ENCODE measurements around the gene SYCP2. TPM values are rescaled to one million over a fixed set of nuclear protein-coding genes. Genes with fewer than 3 reads are reported as not detected.

SYCP2 gene
- total and polyA plus RNA-seq, 4 donors, result 1.0 to 6.7 (median 2.5) TPM

GRCh38 chr20:59864726-59865125 is 68.7 kb downstream of the SYCP2 start:
- Histone ChIP-seq H3K9me3 (ENCODE audit: control insufficient read depth in 4 of 4, insufficient read depth in 3 of 4, low read length in 3 of 4) (no peaks in the 10 kb centered on the region), H3K4me1 (ENCODE audit: control insufficient read depth in 5 of 5, insufficient read depth in 5 of 5, low read length in 5 of 5) (peaks cover 0 to 15% (median 0%) of the 10 kb centered on the region in 5 donors), H3K27ac (ENCODE audit: low read depth in 1 of 2, low read length in 1 of 2) (no peak overlapping the region), H3K9ac (ENCODE audit: insufficient read depth in 1 of 2, low read length in 2 of 2) (no peak overlapping the region), H3K36me3 (ENCODE audit: control insufficient read depth in 4 of 4, insufficient read depth in 4 of 4, low read length in 4 of 4) (no peaks in the 10 kb centered on the region), H3K4me3 (no peak overlapping the region), H3K27me3 (ENCODE audit: control insufficient read depth in 3 of 3, insufficient read depth in 3 of 3, low read length in 2 of 3) (peaks cover 0 to 2% (median 0%) of the 10 kb centered on the region in 3 donors)
- 92 to 97% methylated on average over 1 of the region's 1 CpG for WGBS, 2 donors
- DNase-seq, result peak; percentile 11 to 70 (median 47)
- TF ChIP-seq, protein P1, sequence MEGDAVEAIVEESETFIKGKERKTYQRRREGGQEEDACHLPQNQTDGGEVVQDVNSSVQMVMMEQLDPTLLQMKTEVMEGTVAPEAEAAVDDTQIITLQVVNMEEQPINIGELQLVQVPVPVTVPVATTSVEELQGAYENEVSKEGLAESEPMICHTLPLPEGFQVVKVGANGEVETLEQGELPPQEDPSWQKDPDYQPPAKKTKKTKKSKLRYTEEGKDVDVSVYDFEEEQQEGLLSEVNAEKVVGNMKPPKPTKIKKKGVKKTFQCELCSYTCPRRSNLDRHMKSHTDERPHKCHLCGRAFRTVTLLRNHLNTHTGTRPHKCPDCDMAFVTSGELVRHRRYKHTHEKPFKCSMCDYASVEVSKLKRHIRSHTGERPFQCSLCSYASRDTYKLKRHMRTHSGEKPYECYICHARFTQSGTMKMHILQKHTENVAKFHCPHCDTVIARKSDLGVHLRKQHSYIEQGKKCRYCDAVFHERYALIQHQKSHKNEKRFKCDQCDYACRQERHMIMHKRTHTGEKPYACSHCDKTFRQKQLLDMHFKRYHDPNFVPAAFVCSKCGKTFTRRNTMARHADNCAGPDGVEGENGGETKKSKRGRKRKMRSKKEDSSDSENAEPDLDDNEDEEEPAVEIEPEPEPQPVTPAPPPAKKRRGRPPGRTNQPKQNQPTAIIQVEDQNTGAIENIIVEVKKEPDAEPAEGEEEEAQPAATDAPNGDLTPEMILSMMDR (IDR thresholded peaks at IDR 0.05; ENCODE audit: control extremely low read depth, extremely low read depth), result no peak
- ATAC-seq (ENCODE audit: insufficient read depth, low FRiP score), result no peak

- Histone ChIP-seq H3K4me1 (ENCODE audit: control insufficient read depth in 5 of 5, insufficient read depth in 5 of 5, low read length in 5 of 5) (peaks cover 0 to 15% (median 0%) of the 10 kb centered on the region in 5 donors), H3K36me3 (ENCODE audit: control insufficient read depth in 4 of 4, insufficient read depth in 4 of 4, low read length in 4 of 4) (no peaks in the 10 kb centered on the region), H3K4me3 (no peak overlapping the region), H3K9ac (ENCODE audit: insufficient read depth in 1 of 2, low read length in 2 of 2) (no peak overlapping the region), H3K9me3 (ENCODE audit: control insufficient read depth in 4 of 4, insufficient read depth in 3 of 4, low read length in 3 of 4) (peaks cover 0 to 3% (median 0%) of the 10 kb centered on the region in 4 donors), H3K27me3 (ENCODE audit: control insufficient read depth in 3 of 3, insufficient read depth in 3 of 3, low read length in 2 of 3) (peaks cover 0 to 2% (median 0%) of the 10 kb centered on the region in 3 donors), H3K27ac (ENCODE audit: low read depth in 1 of 2, low read length in 1 of 2) (no peak overlapping the region)
- ATAC-seq (ENCODE audit: insufficient read depth, low FRiP score), result no peak
- DNase-seq, result peak in 1 of 3 donors; percentile 10
- 87 to 90% methylated on average over 3 of the region's 3 CpGs for WGBS, 2 donors
- TF ChIP-seq, protein P1 (IDR thresholded peaks at IDR 0.05; ENCODE audit: control extremely low read depth, extremely low read depth), result no peak
Measured at GRCh38 chr20:59863058-59863457, 70.4 kb downstream of the SYCP2 start.

GRCh38 chr20:59861401-59861800 is 72.0 kb downstream of the SYCP2 start:
- no peak overlapping the region for H3K27ac ChIP-seq (ENCODE audit: low read depth in 1 of 2, low read length in 1 of 2)
- no peak for DNase-seq
- TF ChIP-seq, protein P1 (IDR thresholded peaks at IDR 0.05; ENCODE audit: control extremely low read depth, extremely low read depth), result no peak
- no peak for ATAC-seq (ENCODE audit: insufficient read depth, low FRiP score)
- peaks cover 0 to 2% (median 0%) of the 10 kb centered on the region in 3 donors for H3K27me3 ChIP-seq (ENCODE audit: control insufficient read depth in 3 of 3, insufficient read depth in 3 of 3, low read length in 2 of 3)
- 81 to 88% methylated on average over 4 of the region's 4 CpGs for WGBS, 2 donors
- H3K4me1 ChIP-seq (ENCODE audit: control insufficient read depth in 5 of 5, insufficient read depth in 5 of 5, low read length in 5 of 5), result peaks cover 0 to 15% (median 0%) of the 10 kb centered on the region in 5 donors
- H3K9ac ChIP-seq (ENCODE audit: insufficient read depth in 1 of 2, low read length in 2 of 2), result no peak overlapping the region
- H3K36me3 ChIP-seq (ENCODE audit: control insufficient read depth in 4 of 4, insufficient read depth in 4 of 4, low read length in 4 of 4), result no peaks in the 10 kb centered on the region
- peaks cover 0 to 4% (median 2%) of the 10 kb centered on the region in 4 donors for H3K9me3 ChIP-seq (ENCODE audit: control insufficient read depth in 4 of 4, insufficient read depth in 3 of 4, low read length in 3 of 4)
- H3K4me3 ChIP-seq, result no peak overlapping the region

GRCh38 chr20:59858425-59858824 is 75.0 kb downstream of the SYCP2 start:
- DNase-seq (no peak), ATAC-seq (ENCODE audit: insufficient read depth, low FRiP score) (no peak)

More at GRCh38 chr20:59858425-59858824, 75.0 kb downstream of the SYCP2 start:
- Histone ChIP-seq H3K27me3 (ENCODE audit: control insufficient read depth in 3 of 3, insufficient read depth in 3 of 3, low read length in 2 of 3) (peaks cover 0 to 2% (median 0%) of the 10 kb centered on the region in 3 donors), H3K9me3 (ENCODE audit: control insufficient read depth in 4 of 4, insufficient read depth in 3 of 4, low read length in 3 of 4) (peaks cover 0 to 4% (median 2%) of the 10 kb centered on the region in 4 donors), H3K36me3 (ENCODE audit: control insufficient read depth in 4 of 4, insufficient read depth in 4 of 4, low read length in 4 of 4) (no peaks in the 10 kb centered on the region), H3K4me3 (no peak overlapping the region), H3K27ac (ENCODE audit: low read depth in 1 of 2, low read length in 1 of 2) (no peak overlapping the region), H3K4me1 (ENCODE audit: control insufficient read depth in 5 of 5, insufficient read depth in 5 of 5, low read length in 5 of 5) (peaks cover 0 to 5% (median 0%) of the 10 kb centered on the region in 5 donors), H3K9ac (ENCODE audit: insufficient read depth in 1 of 2, low read length in 2 of 2) (no peak overlapping the region)
- 90 to 91% methylated on average over 5 of the region's 5 CpGs for WGBS, 2 donors
- TF ChIP-seq, protein P1 (IDR thresholded peaks at IDR 0.05; ENCODE audit: control extremely low read depth, extremely low read depth), result no peak
